SU-DHL-6 (cell line): Measurements from ENCODE around the gene WWOX.

Source experiments
- H2AFZ ChIP-seq: fragments of 200-600 bp; sonication (generic); 2 replicates; pipeline ENCODE4 v1.6.1; 2014; ENCODE audit warnings: low read depth, mild to moderate bottlenecking, moderate library complexity, mixed read lengths, antibody characterized with exemption, low read length; ENCODE audit not compliant: severe bottlenecking
- H3F3A ChIP-seq: fragments of 200-600 bp; shearing (Covaris generic); 2 replicates; pipeline ENCODE4 v1.6.0; 2016; ENCODE audit warnings: antibody characterized with exemption, mild to moderate bottlenecking; ENCODE audit not compliant: insufficient read depth
- H3K27ac ChIP-seq: fragments of 200-600 bp; sonication (generic); 2 replicates; pipeline ENCODE4 v1.5.1; 2016; ENCODE audit warnings: low read depth, mild to moderate bottlenecking, low read length, moderate library complexity, mixed read lengths
- H3K27me3 ChIP-seq: fragments of 200-600 bp; sonication (generic), shearing (Covaris generic); 2 replicates; pipeline ENCODE4 v1.6.0; 2014; ENCODE audit warnings: mild to moderate bottlenecking, low read length
- H3K36me3 ChIP-seq: fragments of 200-600 bp; sonication (generic); 2 replicates; pipeline ENCODE4 v1.6.1; 2014; ENCODE audit warnings: mild to moderate bottlenecking, low read length, mixed read lengths
- H3K4me2 ChIP-seq: fragments of 300-600, 200-600 bp; shearing (Covaris generic), sonication (generic); 2 replicates; pipeline ENCODE4 v1.6.0; 2014; ENCODE audit warnings: low read length, low read depth, mild to moderate bottlenecking; ENCODE audit not compliant: poor library complexity, severe bottlenecking
- H3K4me3 ChIP-seq: fragments of 200-600 bp; sonication (generic); 2 replicates; pipeline ENCODE4 v1.5.1; 2014; ENCODE audit warnings: antibody characterized with exemption, low read length, mild to moderate bottlenecking, mixed read lengths; ENCODE audit not compliant: insufficient read depth, poor library complexity, severe bottlenecking
- H3K79me2 ChIP-seq: fragments of 200-600 bp; sonication (generic); 2 replicates; pipeline ENCODE4 v1.6.1; 2014; ENCODE audit warnings: mild to moderate bottlenecking, low read length, moderate library complexity; ENCODE audit not compliant: insufficient read depth
- H3K9ac ChIP-seq: fragments of 200-600 bp; sonication (generic); 2 replicates; pipeline ENCODE4 v1.7.0; 2014; ENCODE audit warnings: mild to moderate bottlenecking, low read length
- H3K9me2 ChIP-seq: fragments of 200-600 bp; sonication (generic); replicated peaks from 2 replicates; pipeline ENCODE4 v1.6.1; 2014; ENCODE audit warnings: low read length; ENCODE audit not compliant: insufficient read depth
- H3K9me3 ChIP-seq: fragments of 200-600 bp; sonication (generic); 2 replicates; pipeline ENCODE4 v1.6.1; 2014; ENCODE audit warnings: low read length, mixed read lengths; ENCODE audit not compliant: insufficient read depth
- H4K20me1 ChIP-seq: fragments of 200-600 bp; sonication (generic); 2 replicates; pipeline ENCODE4 v1.6.1; 2014; ENCODE audit warnings: low read depth, mild to moderate bottlenecking, antibody characterized with exemption, low read length, moderate library complexity, mixed read lengths
- EZH2phosphoT487 ChIP-seq: fragments of 200-600 bp; sonication (generic), shearing (Covaris generic); conservative IDR thresholded peaks from 2 replicates; pipeline ENCODE4 v1.6.1; 2018; ENCODE audit warnings: mild to moderate bottlenecking, antibody characterized with exemption, low read length, moderate library complexity, mixed read lengths
- TF ChIP-seq, protein P1 (sequence below): fragments of 200-600 bp; sonication (generic); IDR thresholded peaks from one replicate; pipeline ENCODE4 v1.5.1; 2017; ENCODE audit warnings: antibody characterized with exemption, mild to moderate bottlenecking, low read length, moderate library complexity; ENCODE audit not compliant: insufficient read depth, poor library complexity, severe bottlenecking

Gene WWOX

DNA sequence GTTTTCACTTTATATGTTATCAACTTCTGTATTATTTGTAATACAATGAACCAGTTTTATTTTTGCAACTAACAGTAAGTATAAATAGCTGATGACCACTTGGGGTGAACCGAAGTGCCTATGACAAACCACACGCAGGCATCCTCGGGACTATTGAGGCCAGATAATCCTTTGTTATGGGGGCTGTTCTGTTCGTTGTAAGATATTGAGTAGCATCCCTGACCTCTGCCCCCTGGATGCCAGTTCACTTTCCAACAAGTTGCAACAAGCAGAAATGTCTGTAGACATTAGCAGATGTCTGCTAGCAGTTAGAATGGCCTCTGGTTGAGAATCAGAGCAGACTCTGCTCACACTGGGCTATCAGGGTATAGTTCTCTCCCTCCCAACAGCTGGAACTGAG lies 277.0 kb downstream of the WWOX start:
- H3K36me3 ChIP-seq, result no peaks in the 10 kb centered on the region
- H3K4me2 ChIP-seq, result no peak overlapping the region
- H3K27me3 ChIP-seq, result no peaks in the 10 kb centered on the region
- H4K20me1 ChIP-seq, result no peaks in the 10 kb centered on the region
- no peaks in the 10 kb centered on the region for H3K79me2 ChIP-seq
- no peak for TF ChIP-seq EZH2phosphoT487
- TF ChIP-seq, protein P1, sequence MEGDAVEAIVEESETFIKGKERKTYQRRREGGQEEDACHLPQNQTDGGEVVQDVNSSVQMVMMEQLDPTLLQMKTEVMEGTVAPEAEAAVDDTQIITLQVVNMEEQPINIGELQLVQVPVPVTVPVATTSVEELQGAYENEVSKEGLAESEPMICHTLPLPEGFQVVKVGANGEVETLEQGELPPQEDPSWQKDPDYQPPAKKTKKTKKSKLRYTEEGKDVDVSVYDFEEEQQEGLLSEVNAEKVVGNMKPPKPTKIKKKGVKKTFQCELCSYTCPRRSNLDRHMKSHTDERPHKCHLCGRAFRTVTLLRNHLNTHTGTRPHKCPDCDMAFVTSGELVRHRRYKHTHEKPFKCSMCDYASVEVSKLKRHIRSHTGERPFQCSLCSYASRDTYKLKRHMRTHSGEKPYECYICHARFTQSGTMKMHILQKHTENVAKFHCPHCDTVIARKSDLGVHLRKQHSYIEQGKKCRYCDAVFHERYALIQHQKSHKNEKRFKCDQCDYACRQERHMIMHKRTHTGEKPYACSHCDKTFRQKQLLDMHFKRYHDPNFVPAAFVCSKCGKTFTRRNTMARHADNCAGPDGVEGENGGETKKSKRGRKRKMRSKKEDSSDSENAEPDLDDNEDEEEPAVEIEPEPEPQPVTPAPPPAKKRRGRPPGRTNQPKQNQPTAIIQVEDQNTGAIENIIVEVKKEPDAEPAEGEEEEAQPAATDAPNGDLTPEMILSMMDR, result no peak
- no peak overlapping the region for H2AFZ ChIP-seq
- H3K27ac ChIP-seq, result no peak overlapping the region
- no peaks in the 10 kb centered on the region for H3K9me2 ChIP-seq
- H3F3A ChIP-seq, result no peaks in the 10 kb centered on the region
- no peaks in the 10 kb centered on the region for H3K9me3 ChIP-seq
- no peak overlapping the region for H3K9ac ChIP-seq
- H3K4me3 ChIP-seq, result no peak overlapping the region

DNA sequence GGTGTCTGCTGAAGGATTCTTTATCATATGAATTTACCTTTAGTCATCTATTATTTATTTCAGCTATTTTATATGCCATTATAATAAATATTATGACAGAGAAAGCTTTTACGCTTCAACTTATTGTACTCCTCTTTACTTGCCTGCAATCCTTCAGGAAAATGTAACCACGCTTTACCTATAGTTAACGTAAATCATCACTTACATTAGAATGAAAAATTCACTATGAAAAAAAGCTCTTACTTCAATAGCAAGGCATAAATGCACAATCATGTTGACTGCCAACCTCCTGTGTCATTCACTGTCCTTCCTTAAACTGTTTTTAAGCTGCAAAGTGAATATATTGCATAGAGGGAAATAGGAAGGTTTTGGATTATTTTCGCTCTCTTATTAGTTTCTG lies 277.9 kb downstream of the WWOX start:
- Histone ChIP-seq H3K9ac (no peak overlapping the region), H3K79me2 (no peaks in the 10 kb centered on the region), H3K36me3 (no peaks in the 10 kb centered on the region), H4K20me1 (no peaks in the 10 kb centered on the region), H3K4me3 (no peak overlapping the region), H3F3A (no peaks in the 10 kb centered on the region), H3K9me3 (no peaks in the 10 kb centered on the region), H2AFZ (no peak overlapping the region), H3K27ac (no peak overlapping the region), H3K4me2 (no peak overlapping the region), H3K9me2 (no peaks in the 10 kb centered on the region), H3K27me3 (no peaks in the 10 kb centered on the region)
- no peak for TF ChIP-seq EZH2phosphoT487
- TF ChIP-seq, protein P1, result no peak

DNA sequence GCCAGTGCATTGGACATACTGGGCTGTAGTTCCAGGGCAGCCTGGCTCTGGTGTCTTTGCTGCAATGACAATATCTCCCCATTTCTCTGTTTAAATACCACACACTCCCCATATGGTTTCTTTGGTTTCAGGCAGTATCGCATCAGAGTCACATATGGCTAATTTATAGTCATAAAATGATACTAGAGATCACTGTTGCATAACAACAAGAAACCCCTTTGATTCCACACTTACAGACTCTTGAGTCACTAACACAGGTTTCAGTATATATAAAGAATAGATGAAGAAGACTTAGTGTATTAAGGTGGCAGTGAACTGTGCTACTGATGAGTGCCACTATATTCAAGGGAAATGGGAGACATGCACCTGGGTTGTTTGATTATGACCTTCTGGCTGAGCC lies 281.6 kb downstream of the WWOX start:
- Histone ChIP-seq H3K9me2 (no peaks in the 10 kb centered on the region), H2AFZ (no peak overlapping the region), H3K27me3 (no peaks in the 10 kb centered on the region), H4K20me1 (no peaks in the 10 kb centered on the region), H3K36me3 (no peaks in the 10 kb centered on the region), H3K4me2 (no peak overlapping the region), H3K4me3 (no peak overlapping the region), H3K27ac (no peak overlapping the region), H3K9me3 (no peaks in the 10 kb centered on the region), H3K9ac (no peak overlapping the region), H3K79me2 (no peaks in the 10 kb centered on the region), H3F3A (no peaks in the 10 kb centered on the region)
- TF ChIP-seq EZH2phosphoT487, result no peak

DNA sequence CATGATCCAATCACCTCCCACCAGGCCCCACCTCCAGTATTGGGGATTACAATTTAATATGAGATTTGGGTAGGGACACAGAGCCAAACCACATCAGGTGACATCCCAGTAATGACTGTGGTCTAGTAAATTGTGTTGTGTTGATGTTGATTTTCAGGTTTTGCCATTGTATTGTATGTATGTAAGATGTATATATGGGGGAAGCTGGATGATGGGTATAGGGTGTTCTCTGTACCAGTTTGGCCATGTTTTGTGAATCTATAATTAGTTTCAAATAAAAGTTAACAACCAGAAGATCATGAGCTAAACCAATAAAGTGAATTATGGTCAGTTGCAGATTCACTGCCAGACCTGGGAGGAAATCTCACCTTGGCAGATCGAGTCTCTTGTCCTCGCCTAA lies 283.7 kb downstream of the WWOX start:
- no peak overlapping the region for H3K4me2 ChIP-seq
- no peak overlapping the region for H3K9ac ChIP-seq
- no peaks in the 10 kb centered on the region for H3K9me3 ChIP-seq
- H3K27ac ChIP-seq, result no peak overlapping the region
- no peaks in the 10 kb centered on the region for H4K20me1 ChIP-seq
- TF ChIP-seq, protein P1, result no peak
- TF ChIP-seq EZH2phosphoT487, result no peak
- H3K27me3 ChIP-seq, result no peaks in the 10 kb centered on the region
- no peak overlapping the region for H2AFZ ChIP-seq
- no peaks in the 10 kb centered on the region for H3K9me2 ChIP-seq
- no peak overlapping the region for H3K4me3 ChIP-seq
- H3K79me2 ChIP-seq, result no peaks in the 10 kb centered on the region
- no peaks in the 10 kb centered on the region for H3K36me3 ChIP-seq
- no peaks in the 10 kb centered on the region for H3F3A ChIP-seq
